ENCODE measurements around the gene ATP2A3.

The ATP2A3 gene

GRCh38 chr17:3880983-3881382, 83.3 kb downstream of the ATP2A3 start:
- TF ChIP-seq, protein P1, sequence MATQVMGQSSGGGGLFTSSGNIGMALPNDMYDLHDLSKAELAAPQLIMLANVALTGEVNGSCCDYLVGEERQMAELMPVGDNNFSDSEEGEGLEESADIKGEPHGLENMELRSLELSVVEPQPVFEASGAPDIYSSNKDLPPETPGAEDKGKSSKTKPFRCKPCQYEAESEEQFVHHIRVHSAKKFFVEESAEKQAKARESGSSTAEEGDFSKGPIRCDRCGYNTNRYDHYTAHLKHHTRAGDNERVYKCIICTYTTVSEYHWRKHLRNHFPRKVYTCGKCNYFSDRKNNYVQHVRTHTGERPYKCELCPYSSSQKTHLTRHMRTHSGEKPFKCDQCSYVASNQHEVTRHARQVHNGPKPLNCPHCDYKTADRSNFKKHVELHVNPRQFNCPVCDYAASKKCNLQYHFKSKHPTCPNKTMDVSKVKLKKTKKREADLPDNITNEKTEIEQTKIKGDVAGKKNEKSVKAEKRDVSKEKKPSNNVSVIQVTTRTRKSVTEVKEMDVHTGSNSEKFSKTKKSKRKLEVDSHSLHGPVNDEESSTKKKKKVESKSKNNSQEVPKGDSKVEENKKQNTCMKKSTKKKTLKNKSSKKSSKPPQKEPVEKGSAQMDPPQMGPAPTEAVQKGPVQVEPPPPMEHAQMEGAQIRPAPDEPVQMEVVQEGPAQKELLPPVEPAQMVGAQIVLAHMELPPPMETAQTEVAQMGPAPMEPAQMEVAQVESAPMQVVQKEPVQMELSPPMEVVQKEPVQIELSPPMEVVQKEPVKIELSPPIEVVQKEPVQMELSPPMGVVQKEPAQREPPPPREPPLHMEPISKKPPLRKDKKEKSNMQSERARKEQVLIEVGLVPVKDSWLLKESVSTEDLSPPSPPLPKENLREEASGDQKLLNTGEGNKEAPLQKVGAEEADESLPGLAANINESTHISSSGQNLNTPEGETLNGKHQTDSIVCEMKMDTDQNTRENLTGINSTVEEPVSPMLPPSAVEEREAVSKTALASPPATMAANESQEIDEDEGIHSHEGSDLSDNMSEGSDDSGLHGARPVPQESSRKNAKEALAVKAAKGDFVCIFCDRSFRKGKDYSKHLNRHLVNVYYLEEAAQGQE (IDR thresholded peaks at IDR 0.05; ENCODE audit: insufficient read depth in 1 of 2, low read depth in 2 of 2, low read length in 2 of 2) = no peak
- TF ChIP-seq TAF1 (IDR thresholded peaks at IDR 0.05; ENCODE audit: borderline replicate concordance, insufficient read depth, low read length) (no peak), SIN3A (IDR thresholded peaks at IDR 0.05; ENCODE audit: borderline replicate concordance, insufficient read depth, low read length) (no peak), FOXP2 (optimal IDR thresholded peaks at IDR 0.05; ENCODE audit: borderline replicate concordance, extremely low read depth, extremely low read length, insufficient read depth) (no peak), POLR2AphosphoS5 (IDR thresholded peaks at IDR 0.05; ENCODE audit: low read depth, low read length) (no peak)

- TF ChIP-seq, protein P1 (IDR thresholded peaks at IDR 0.05; ENCODE audit: insufficient read depth in 1 of 2, low read depth in 2 of 2, low read length in 2 of 2) = no peak
- no peak for TF ChIP-seq SIN3A (IDR thresholded peaks at IDR 0.05; ENCODE audit: borderline replicate concordance, insufficient read depth, low read length)
- TF ChIP-seq TAF1 (IDR thresholded peaks at IDR 0.05; ENCODE audit: borderline replicate concordance, insufficient read depth, low read length) = no peak
- no peak for TF ChIP-seq FOXP2 (optimal IDR thresholded peaks at IDR 0.05; ENCODE audit: borderline replicate concordance, extremely low read depth, extremely low read length, insufficient read depth)
- no peak for TF ChIP-seq POLR2AphosphoS5 (IDR thresholded peaks at IDR 0.05; ENCODE audit: low read depth, low read length)
Observed at GRCh38 chr17:3879591-3880417, 84.4 kb downstream of the ATP2A3 start.

GRCh38 chr17:3879186-3879585, 85.1 kb downstream of the ATP2A3 start:
- TF ChIP-seq TAF1 (IDR thresholded peaks at IDR 0.05; ENCODE audit: borderline replicate concordance, insufficient read depth, low read length) = no peak
- TF ChIP-seq SIN3A (IDR thresholded peaks at IDR 0.05; ENCODE audit: borderline replicate concordance, insufficient read depth, low read length) = no peak
- no peak for TF ChIP-seq FOXP2 (optimal IDR thresholded peaks at IDR 0.05; ENCODE audit: borderline replicate concordance, extremely low read depth, extremely low read length, insufficient read depth)
- TF ChIP-seq POLR2AphosphoS5 (IDR thresholded peaks at IDR 0.05; ENCODE audit: low read depth, low read length) = no peak
- TF ChIP-seq, protein P1 (IDR thresholded peaks at IDR 0.05; ENCODE audit: insufficient read depth in 1 of 2, low read depth in 2 of 2, low read length in 2 of 2) = no peak

DNA sequence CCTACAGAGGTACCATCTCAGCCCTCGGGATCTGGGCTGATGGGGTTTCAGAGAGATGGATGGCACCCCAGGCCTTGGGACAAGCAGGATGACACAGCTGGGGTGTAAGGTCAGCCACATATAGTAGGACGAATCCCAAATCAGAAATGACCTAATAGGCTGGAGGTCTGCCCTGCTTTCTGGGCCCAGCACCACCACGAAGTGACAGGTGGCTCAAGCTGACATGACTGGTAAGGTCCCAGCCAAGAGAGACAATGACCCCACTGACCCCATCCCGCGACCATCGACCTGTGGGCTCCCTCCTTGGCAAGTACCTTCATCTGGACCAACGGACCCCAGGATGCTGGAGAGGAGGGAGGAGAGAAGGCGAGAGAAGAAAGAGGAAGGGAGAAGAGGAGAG, 87.0 kb downstream of the ATP2A3 start:
- TF ChIP-seq, protein P1 (IDR thresholded peaks at IDR 0.05; ENCODE audit: insufficient read depth in 1 of 2, low read depth in 2 of 2, low read length in 2 of 2) = no peak
- TF ChIP-seq TAF1 (IDR thresholded peaks at IDR 0.05; ENCODE audit: borderline replicate concordance, insufficient read depth, low read length) (no peak), SIN3A (IDR thresholded peaks at IDR 0.05; ENCODE audit: borderline replicate concordance, insufficient read depth, low read length) (no peak), POLR2AphosphoS5 (IDR thresholded peaks at IDR 0.05; ENCODE audit: low read depth, low read length) (no peak), FOXP2 (optimal IDR thresholded peaks at IDR 0.05; ENCODE audit: borderline replicate concordance, extremely low read depth, extremely low read length, insufficient read depth) (no peak)

All from PFSK-1 (cell line).